WERI-Rb-1 (cell line): Measurements from ENCODE around the gene AK3.

ENCODE experiments used
- DNase-seq: peaks from one replicate; pipeline ENCODE4 v3.0.0-alpha.2; 2020
- H3K27ac ChIP-seq: fragments of 250-450 bp; sonication (Bioruptor Pico); 2 replicates; pipeline ENCODE4 v1.5.1; 2020; ENCODE audit warnings: mild to moderate bottlenecking, moderate library complexity
- H3K27me3 ChIP-seq: fragments of 250-450 bp; sonication (Bioruptor Pico); 2 replicates; pipeline ENCODE4 v1.5.1; 2021; ENCODE audit warnings: mild to moderate bottlenecking, low read depth, moderate library complexity; ENCODE audit not compliant: insufficient read depth, severe bottlenecking
- H3K36me3 ChIP-seq: fragments of 250-450 bp; sonication (Bioruptor Pico); 2 replicates; pipeline ENCODE4 v1.5.1; 2020; ENCODE audit warnings: mild to moderate bottlenecking, moderate library complexity
- H3K4me3 ChIP-seq: 2 replicates; pipeline ENCODE4 v1.5.1; 2011; ENCODE audit warnings: low read depth, mild to moderate bottlenecking, control low read depth, low read length
- H3K9me3 ChIP-seq: fragments of 250-450 bp; sonication (Bioruptor Pico); 2 replicates; pipeline ENCODE4 v1.5.1; 2021; ENCODE audit warnings: mild to moderate bottlenecking, moderate library complexity; ENCODE audit not compliant: severe bottlenecking
- TF ChIP-seq, protein P1 (sequence below): IDR thresholded peaks from 2 replicates; pipeline ENCODE4 v1.5.1; 2011; ENCODE audit warnings: low read depth, mild to moderate bottlenecking, control low read depth, inconsistent platforms, low read length

Gene AK3

GRCh38 chr9:4669890-4670289, 71.1 kb downstream of the AK3 start:
- no peak for DNase-seq
- Histone ChIP-seq H3K36me3 (no peaks in the 10 kb centered on the region), H3K27ac (no peak overlapping the region), H3K9me3 (no peaks in the 10 kb centered on the region), H3K4me3 (no peak overlapping the region), H3K27me3 (no peaks in the 10 kb centered on the region)
- TF ChIP-seq, protein P1, sequence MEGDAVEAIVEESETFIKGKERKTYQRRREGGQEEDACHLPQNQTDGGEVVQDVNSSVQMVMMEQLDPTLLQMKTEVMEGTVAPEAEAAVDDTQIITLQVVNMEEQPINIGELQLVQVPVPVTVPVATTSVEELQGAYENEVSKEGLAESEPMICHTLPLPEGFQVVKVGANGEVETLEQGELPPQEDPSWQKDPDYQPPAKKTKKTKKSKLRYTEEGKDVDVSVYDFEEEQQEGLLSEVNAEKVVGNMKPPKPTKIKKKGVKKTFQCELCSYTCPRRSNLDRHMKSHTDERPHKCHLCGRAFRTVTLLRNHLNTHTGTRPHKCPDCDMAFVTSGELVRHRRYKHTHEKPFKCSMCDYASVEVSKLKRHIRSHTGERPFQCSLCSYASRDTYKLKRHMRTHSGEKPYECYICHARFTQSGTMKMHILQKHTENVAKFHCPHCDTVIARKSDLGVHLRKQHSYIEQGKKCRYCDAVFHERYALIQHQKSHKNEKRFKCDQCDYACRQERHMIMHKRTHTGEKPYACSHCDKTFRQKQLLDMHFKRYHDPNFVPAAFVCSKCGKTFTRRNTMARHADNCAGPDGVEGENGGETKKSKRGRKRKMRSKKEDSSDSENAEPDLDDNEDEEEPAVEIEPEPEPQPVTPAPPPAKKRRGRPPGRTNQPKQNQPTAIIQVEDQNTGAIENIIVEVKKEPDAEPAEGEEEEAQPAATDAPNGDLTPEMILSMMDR = no peak

- DNase-seq = no peak
- Histone ChIP-seq H3K36me3 (no peaks in the 10 kb centered on the region), H3K27me3 (no peaks in the 10 kb centered on the region), H3K27ac (no peak overlapping the region), H3K9me3 (no peaks in the 10 kb centered on the region), H3K4me3 (no peak overlapping the region)
- TF ChIP-seq, protein P1 = no peak
These were observed 72.4 kb downstream of the AK3 start for GRCh38 chr9:4668604-4669003.

- Histone ChIP-seq H3K9me3 (no peaks in the 10 kb centered on the region), H3K4me3 (no peak overlapping the region), H3K27ac (no peak overlapping the region), H3K27me3 (no peaks in the 10 kb centered on the region), H3K36me3 (no peaks in the 10 kb centered on the region)
- DNase-seq = no peak
- TF ChIP-seq, protein P1 = no peak
These were observed 73.3 kb downstream of the AK3 start for GRCh38 chr9:4667681-4668080.

DNA sequence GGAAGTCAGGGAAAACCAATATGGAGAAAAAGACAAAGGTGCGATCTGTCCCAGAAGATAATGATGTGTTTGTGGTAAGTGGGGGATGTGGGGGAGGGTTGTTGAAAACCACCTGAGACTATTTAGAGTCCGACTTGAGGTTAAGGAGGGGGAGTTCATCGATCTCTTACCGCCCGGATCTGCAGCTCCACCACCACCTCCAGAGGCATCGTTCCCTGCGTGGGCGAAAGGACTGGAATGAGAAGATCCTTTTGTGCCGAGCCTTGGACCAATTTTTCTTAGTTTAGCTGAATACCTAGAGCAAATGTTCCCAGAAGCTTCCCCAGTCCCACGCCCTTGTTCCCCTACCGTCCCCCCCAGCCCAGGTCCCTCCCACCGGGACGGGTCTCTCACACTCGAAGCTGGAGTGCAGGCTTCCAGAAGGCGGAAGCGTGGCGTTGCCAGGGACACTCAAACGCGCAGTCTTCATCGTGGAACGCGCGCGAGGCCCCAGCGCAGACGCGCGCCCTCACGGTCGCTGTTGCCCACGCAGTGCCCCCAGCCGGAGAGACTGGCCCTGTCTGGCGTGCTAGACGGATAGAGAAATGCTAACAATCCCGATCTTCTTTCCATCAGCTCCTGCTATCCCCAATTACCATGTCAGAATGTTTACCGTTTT, 74.8 kb downstream of the AK3 start, which contains the start of gene SPATA6L:
SPATA6L (minus strand) TSS at position 439 of the 658 bp plus-strand sequence; CDS start at position 209, 230 bp downstream.
- Histone ChIP-seq H3K27me3 (no peaks in the 10 kb centered on the region), H3K36me3 (0 out of 2 replicates have a peak, but pooled peaks cover 3% of the 10 kb centered on the region), H3K9me3 (no peaks in the 10 kb centered on the region), H3K27ac (peak within 1 kb of the TSS; percentile 63), H3K4me3 (peak within 1 kb of the TSS; percentile 70)
- TF ChIP-seq, protein P1 = peak; percentile 48
- peak; percentile 66 for DNase-seq

DNA sequence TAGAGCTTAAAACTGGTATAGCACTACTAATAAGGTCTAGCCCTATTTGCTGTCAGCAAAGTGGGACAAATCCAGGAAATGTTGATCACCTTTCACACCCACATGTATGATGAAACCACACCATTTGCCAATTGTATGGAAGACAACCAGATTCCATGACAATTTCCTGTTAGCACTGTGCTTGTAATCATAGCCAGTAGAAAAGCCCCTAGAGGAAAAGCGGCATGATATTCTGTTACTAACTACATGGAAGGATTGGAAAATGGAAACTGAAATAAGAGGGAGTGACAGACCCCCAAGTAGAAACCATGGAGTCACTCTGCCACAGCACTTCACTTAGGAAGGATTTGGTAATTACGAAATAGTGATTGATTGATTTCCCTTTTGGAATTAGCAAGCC, 75.6 kb downstream of the AK3 start:
- Histone ChIP-seq H3K36me3 (0 out of 2 replicates have a peak, but pooled peaks cover 3% of the 10 kb centered on the region), H3K27ac (no peak overlapping the region), H3K9me3 (no peaks in the 10 kb centered on the region), H3K4me3 (no peak overlapping the region), H3K27me3 (no peaks in the 10 kb centered on the region)
- TF ChIP-seq, protein P1 = no peak
- DNase-seq = no peak

GRCh38 chr9:4663956-4664355, 77.0 kb downstream of the AK3 start:
- DNase-seq = no peak
- H3K4me3 ChIP-seq = no peak overlapping the region
- H3K9me3 ChIP-seq = no peaks in the 10 kb centered on the region
- 0 out of 2 replicates have a peak, but pooled peaks cover 3% of the 10 kb centered on the region for H3K36me3 ChIP-seq
- H3K27ac ChIP-seq = no peak overlapping the region
- TF ChIP-seq, protein P1 = no peak
- no peaks in the 10 kb centered on the region for H3K27me3 ChIP-seq
